ENCODE measurements around the gene JAKMIP2.

GRCh38 chr5:147784146-147784987 is 1.8 kb upstream of the JAKMIP2 start:
- TF ChIP-seq POLR2AphosphoS5 (IDR thresholded peaks at IDR 0.05) (no peak), CTCF (IDR thresholded peaks at IDR 0.05) (no peak), POLR2A (IDR thresholded peaks at IDR 0.05) (no peak), EP300 (IDR thresholded peaks at IDR 0.05) (no peak)
